PC-3 (cell line): ENCODE results near the gene SEPTIN14. TPM values are rescaled to one million over a fixed set of nuclear protein-coding genes. Genes with fewer than 3 reads are reported as not detected.
A peak's percentile ranks its signal among the peaks of the same experiment; 100 is the strongest.

Experiments
- ATAC-seq: fragments of 200-7000 bp; cut with Tn5 transposase; 2 replicates; pipeline ENCODE4 v1.9.1; 2020; ENCODE audit warnings: mild to moderate bottlenecking, moderate library complexity
- BruUV-seq: library from RNA; stranded (reverse); fragments of 400-500 nt; replicated peaks from 2 replicates; lab custom pipeline; 2021; lab: Mats Ljungman, UMichigan
- CTCF ChIA-PET: fragments of 300-600 bp; sonication (Branson Sonifier 250); formaldehyde crosslinking; loops from one replicate; lab custom pipeline; 2022; ENCODE audit warnings: antibody characterized with exemption; lab: Charles Lee
- POLR2A ChIA-PET: fragments of 300-600 bp; sonication (Branson Sonifier 250); formaldehyde crosslinking; loops from one replicate; lab custom pipeline; 2022; ENCODE audit warnings: antibody characterized with exemption; ENCODE audit not compliant: unreplicated experiment; lab: Charles Lee
- DNase-seq: peaks from one replicate; pipeline ENCODE4 v3.0.0-alpha.2; 2015
- H2AFZ ChIP-seq: fragments of 300-600 bp; sonication (generic); 2 replicates; pipeline ENCODE4 v1.6.0; 2016; ENCODE audit warnings: antibody characterized with exemption, low read length
- H3F3A ChIP-seq: fragments of 300-600 bp; sonication (generic); one replicate; pipeline ENCODE4 v1.6.0; 2017; ENCODE audit warnings: antibody characterized with exemption, low read length, control low read depth, mild to moderate bottlenecking; ENCODE audit not compliant: unreplicated experiment
- H3K27ac ChIP-seq: fragments of 300-600 bp; sonication (generic); 2 replicates; pipeline ENCODE4 v1.5.1; 2016; ENCODE audit warnings: mild to moderate bottlenecking, low read length
- H3K27me3 ChIP-seq: fragments of 300-600 bp; sonication (generic); 2 replicates; pipeline ENCODE4 v1.6.1; 2016; ENCODE audit warnings: low read length, mixed read lengths
- H3K36me3 ChIP-seq: fragments of 300-600 bp; sonication (generic); 2 replicates; pipeline ENCODE4 v1.6.1; 2016; ENCODE audit warnings: low read depth, mixed run types, low read length, mixed read lengths
- H3K4me1 ChIP-seq: fragments of 300-600 bp; sonication (generic); 2 replicates; pipeline ENCODE4 v1.5.1; 2016; ENCODE audit warnings: low read length; ENCODE audit not compliant: insufficient read depth
- H3K4me2 ChIP-seq: fragments of 300-600 bp; sonication (generic); 2 replicates; pipeline ENCODE4 v1.6.0; 2016; ENCODE audit warnings: low read length
- H3K4me3 ChIP-seq: fragments of 300-600 bp; sonication (generic); 2 replicates; pipeline ENCODE4 v1.5.1; 2016; ENCODE audit warnings: mild to moderate bottlenecking, low read length, mixed read lengths
- H3K79me2 ChIP-seq: fragments of 300-600 bp; sonication (generic); 2 replicates; pipeline ENCODE4 v1.6.1; 2017; ENCODE audit warnings: low read length, mixed read lengths
- H3K9ac ChIP-seq: fragments of 300-600 bp; sonication (generic); 2 replicates; pipeline ENCODE4 v1.6.0; 2016; ENCODE audit warnings: mild to moderate bottlenecking, low read length
- H3K9me2 ChIP-seq: fragments of 300-600 bp; sonication (generic); replicated peaks from 2 replicates; pipeline ENCODE4 v1.6.1; 2016; ENCODE audit warnings: mixed run types, low read length, mixed read lengths
- H3K9me3 ChIP-seq: fragments of 300-600 bp; sonication (generic); 2 replicates; pipeline ENCODE4 v1.6.1; 2016; ENCODE audit warnings: low read length, mixed read lengths
- H4K20me1 ChIP-seq: fragments of 300-600 bp; sonication (generic); 2 replicates; pipeline ENCODE4 v1.6.1; 2016; ENCODE audit warnings: low read length, mixed read lengths
- CTCF ChIP-seq: fragments of 300-600 bp; sonication (generic); conservative IDR thresholded peaks from 2 replicates; pipeline ENCODE4 v1.5.1; 2017; ENCODE audit warnings: antibody characterized with exemption, low read depth, mild to moderate bottlenecking, low read length
- EZH2 ChIP-seq: fragments of 300-600 bp; sonication (generic); IDR thresholded peaks from one replicate; pipeline ENCODE4 v1.6.1; 2017; ENCODE audit warnings: antibody characterized with exemption, mild to moderate bottlenecking, low read length; ENCODE audit not compliant: unreplicated experiment
- EZH2phosphoT487 ChIP-seq: fragments of 300-600 bp; sonication (generic); IDR thresholded peaks from 2 replicates; pipeline ENCODE4 v1.6.1; 2018; ENCODE audit warnings: mild to moderate bottlenecking, antibody characterized with exemption, low read length, borderline replicate concordance
- intact Hi-C: fragments of 100-400 bp; cut with micrococcal nuclease; formaldehyde crosslinking; loops from 2 replicates; pipeline ENCODE4 v1.9.0; 2023
- total RNA-seq: library from RNA; depleted of rRNA; stranded (reverse); fragments of >200 nt; gene quantifications from 2 replicates; pipeline ENCODE4 v1.2.3, GENCODE V29; 2014

Gene SEPTIN14
- total RNA-seq, 1 experiment from 2014 or later = not detected

GRCh38 chr7:55887821-55888247 lies 25.3 kb upstream of the SEPTIN14 start:
- no peaks in the 10 kb centered on the region for H3K4me1 ChIP-seq
- H3K79me2 ChIP-seq = no peaks in the 10 kb centered on the region
- ATAC-seq (no peak), DNase-seq (no peak)
- ChIA-PET CTCF (no interaction called here), POLR2A (no interaction called here)
- no peaks in the 10 kb centered on the region for H3F3A ChIP-seq
- no TSS peak for BruUV-seq
- peak overlapping the region; percentile 59 for H3K9ac ChIP-seq
- peak overlapping the region; percentile 67; the same call in 1 of the 2 replicates for H2AFZ ChIP-seq
- H3K27me3 ChIP-seq = no peaks in the 10 kb centered on the region
- peak overlapping the region; percentile 84 for H3K4me2 ChIP-seq
- TF ChIP-seq EZH2phosphoT487 (no peak), EZH2 (no peak), CTCF (no peak)
- H3K4me3 ChIP-seq = peak overlapping the region; percentile 72
- H3K9me2 ChIP-seq = no peaks in the 10 kb centered on the region
- H3K27ac ChIP-seq = no peak overlapping the region
- no peaks in the 10 kb centered on the region for H3K9me3 ChIP-seq
- no peaks in the 10 kb centered on the region for H3K36me3 ChIP-seq
- intact Hi-C loops = loop anchor here (1.0 to 5.0 kb wide), 2 partner anchors 63 to 246 kb away; partner anchors contain the start of gene MRPS17
- no peaks in the 10 kb centered on the region for H4K20me1 ChIP-seq

GRCh38 chr7:55884321-55884720 lies 21.8 kb upstream of the SEPTIN14 start:
- Histone ChIP-seq H3K4me2 (no peak overlapping the region), H3K9me2 (no peaks in the 10 kb centered on the region), H3K27me3 (no peaks in the 10 kb centered on the region), H3K9me3 (no peaks in the 10 kb centered on the region), H3K36me3 (no peaks in the 10 kb centered on the region), H3K79me2 (no peaks in the 10 kb centered on the region), H2AFZ (no peak overlapping the region), H4K20me1 (no peaks in the 10 kb centered on the region), H3F3A (no peaks in the 10 kb centered on the region), H3K9ac (no peak overlapping the region), H3K27ac (no peak overlapping the region), H3K4me3 (no peak overlapping the region), H3K4me1 (no peaks in the 10 kb centered on the region)
- ATAC-seq = no peak
- CTCF ChIA-PET = no interaction called here
- DNase-seq = no peak
- POLR2A ChIA-PET = no interaction called here
- TF ChIP-seq CTCF (no peak), EZH2 (no peak), EZH2phosphoT487 (no peak)
- BruUV-seq = no TSS peak
- intact Hi-C loops = no loop called here

- Histone ChIP-seq H3F3A (no peaks in the 10 kb centered on the region), H3K79me2 (no peaks in the 10 kb centered on the region), H3K4me1 (no peaks in the 10 kb centered on the region), H3K4me3 (no peak overlapping the region), H3K9me3 (no peaks in the 10 kb centered on the region), H3K27me3 (no peaks in the 10 kb centered on the region), H2AFZ (no peak overlapping the region), H4K20me1 (no peaks in the 10 kb centered on the region), H3K36me3 (no peaks in the 10 kb centered on the region), H3K9ac (no peak overlapping the region), H3K27ac (no peak overlapping the region), H3K9me2 (no peaks in the 10 kb centered on the region), H3K4me2 (no peak overlapping the region)
- intact Hi-C loops = no loop called here
- ChIA-PET CTCF (no interaction called here), POLR2A (no interaction called here)
- DNase-seq (no peak), ATAC-seq (no peak)
- no peak for TF ChIP-seq EZH2
- no peak for TF ChIP-seq CTCF
- TF ChIP-seq EZH2phosphoT487 = no peak
- no TSS peak for BruUV-seq
These were observed 16.1 kb upstream of the SEPTIN14 start for GRCh38 chr7:55878691-55879090.
